Right ventricle myocardium superior (tissue), 1 donor: Measurements from ENCODE around the gene CHST13. TPM values are rescaled to one million over a fixed set of nuclear protein-coding genes. Genes with fewer than 3 reads are reported as not detected.

ENCODE experiments used
- ATAC-seq: fragments of 200-7000 bp; cut with Tn5 transposase; one replicate; pipeline ENCODE4 v1.9.1; 2020; ENCODE audit warnings: mild to moderate bottlenecking; ENCODE audit not compliant: poor library complexity
- DNase-seq: peaks from one replicate; pipeline ENCODE4 v3.0.0-alpha.2; 2020
- intact Hi-C: fragments of 100-400 bp; cut with DNase I; formaldehyde crosslinking; loops from one replicate; pipeline ENCODE4 v1.11.2; 2022
- total RNA-seq: library from RNA; stranded (reverse); fragmentation: NEBNext Ultra II Directional; extraction: Animal tissue kit (Norgen Biotek cat#: 25700); gene quantifications from one replicate; pipeline ENCODE4 v1.2.1, GENCODE V29; 2021
- donor health status: DM: no; HTN: yes; CAD: no; lungs with severe emphysema.

CHST13 gene
- total RNA-seq, 1 donor from 2014 or later, result 0.11 TPM

GRCh38 chr3:126485956-126486355 is 38.0 kb upstream of the CHST13 start:
- intact Hi-C loops, result no loop called here
- no peak for ATAC-seq
- DNase-seq, result peak; percentile 20

GRCh38 chr3:126486360-126486847 is 37.6 kb upstream of the CHST13 start:
- ATAC-seq (no peak), DNase-seq (no peak)
- intact Hi-C loops, result no loop called here

- intact Hi-C loops, result no loop called here
- ATAC-seq, result peak; percentile 70
- peak; percentile 54 for DNase-seq
Observed at GRCh38 chr3:126487151-126487771, 36.7 kb upstream of the CHST13 start.

- ATAC-seq (no peak), DNase-seq (peak; percentile 30)
- intact Hi-C loops, result no loop called here
Observed at GRCh38 chr3:126488185-126488584, 35.8 kb upstream of the CHST13 start.

GRCh38 chr3:126488886-126489569 is 34.9 kb upstream of the CHST13 start:
- intact Hi-C loops, result no loop called here
- ATAC-seq (no peak), DNase-seq (peak; percentile 12)

GRCh38 chr3:126490619-126491018 is 33.3 kb upstream of the CHST13 start:
- peak; percentile 4 for DNase-seq
- no peak for ATAC-seq
- intact Hi-C loops, result no loop called here

- intact Hi-C loops, result no loop called here
- DNase-seq, result peak; percentile 8
- ATAC-seq, result no peak
Observed at GRCh38 chr3:126491221-126492013, 32.5 kb upstream of the CHST13 start.

- DNase-seq, result peak; percentile 22
- intact Hi-C loops, result no loop called here
- ATAC-seq, result no peak
Observed at GRCh38 chr3:126493051-126493450, 30.9 kb upstream of the CHST13 start.

GRCh38 chr3:126493739-126494138 is 30.2 kb upstream of the CHST13 start:
- no peak for ATAC-seq

GRCh38 chr3:126494204-126494969 is 29.6 kb upstream of the CHST13 start:
- DNase-seq (peak; percentile 18), ATAC-seq (no peak)
- intact Hi-C loops, result no loop called here

More at GRCh38 chr3:126493739-126494138, 30.2 kb upstream of the CHST13 start:
- DNase-seq, result peak; percentile 21
- intact Hi-C loops, result no loop called here

- ATAC-seq, result no peak
- peak; percentile 17 for DNase-seq
- intact Hi-C loops, result no loop called here
Observed at GRCh38 chr3:126494970-126495230, 29.1 kb upstream of the CHST13 start.

- ATAC-seq (no peak), DNase-seq (no peak)
- intact Hi-C loops, result no loop called here
Observed at GRCh38 chr3:126495786-126496185, 28.2 kb upstream of the CHST13 start.

GRCh38 chr3:126496894-126497850 is 26.8 kb upstream of the CHST13 start:
- intact Hi-C loops, result no loop called here
- ATAC-seq (no peak), DNase-seq (no peak)

GRCh38 chr3:126497956-126498355 is 26.0 kb upstream of the CHST13 start:
- DNase-seq, result no peak
- intact Hi-C loops, result no loop called here
- no peak for ATAC-seq

GRCh38 chr3:126498461-126498860 is 25.5 kb upstream of the CHST13 start:
- intact Hi-C loops, result no loop called here
- ATAC-seq, result no peak

GRCh38 chr3:126498929-126499328 is 25.0 kb upstream of the CHST13 start:
- no peak for ATAC-seq
- intact Hi-C loops, result no loop called here
- no peak for DNase-seq

More at GRCh38 chr3:126498461-126498860, 25.5 kb upstream of the CHST13 start:
- no peak for DNase-seq

GRCh38 chr3:126499401-126499800 is 24.6 kb upstream of the CHST13 start:
- DNase-seq, result no peak
- intact Hi-C loops, result no loop called here
- ATAC-seq, result no peak

- intact Hi-C loops, result no loop called here
- DNase-seq, result no peak
- ATAC-seq, result no peak
Observed at GRCh38 chr3:126500016-126500415, 23.9 kb upstream of the CHST13 start.
